ENCODE results near the gene SFRP4. TPM values are rescaled to one million over a fixed set of nuclear protein-coding genes. Genes with fewer than 3 reads are reported as not detected.
A peak's percentile ranks its signal among the peaks of the same experiment; 100 is the strongest.

The SFRP4 gene
- total RNA-seq, 1 experiment from 2014 or later: not detected

- no peak overlapping the region for H2AK5ac ChIP-seq (ENCODE audit: insufficient read length, low read length)
- H3K4me3 Mint-ChIP-seq: peak overlapping the region; percentile 66 to 81
- no CpG with 5 or more reads among the region's 4 CpGs for WGBS (ENCODE audit: extremely low coverage, insufficient read length, low lambda C conversion rate)
- H2BK20ac ChIP-seq (ENCODE audit: low read depth, low read length, poor library complexity, severe bottlenecking): no peak overlapping the region
- peaks cover 13 to 15% of the 10 kb centered on the region in 2 experiments for H3K4me1 Mint-ChIP-seq
- H3K9ac ChIP-seq (ENCODE audit: extremely low read depth, insufficient read length, low read length): no peak overlapping the region
- no peak overlapping the region for H3K14ac ChIP-seq (ENCODE audit: insufficient read depth, low read length)
- H3K56ac ChIP-seq (ENCODE audit: insufficient read length, low read depth, low read length): no peak overlapping the region
- H3K36me3 Mint-ChIP-seq (ENCODE audit: insufficient read depth in 1 of 3, low read depth in 3 of 3): peaks cover 2 to 7% (median 4%) of the 10 kb centered on the region in 3 experiments; a peak in 5 of 7 replicates
- no peak overlapping the region for H3K27ac ChIP-seq (ENCODE audit: insufficient read length, low read depth, low read length)
- no peak overlapping the region for H2BK120ac ChIP-seq (ENCODE audit: low read depth, low read length, poor library complexity, severe bottlenecking)
- no peaks in the 10 kb centered on the region for H3K79me1 ChIP-seq (ENCODE audit: insufficient read depth, low read depth, low read length, poor library complexity, severe bottlenecking)
- DNase-seq: no peak
- TF ChIP-seq CTCF (conservative IDR thresholded peaks at IDR 0.05): no peak
- no peak overlapping the region for H3K18ac ChIP-seq (ENCODE audit: insufficient read length, low read depth, low read length)
- no peak overlapping the region for H2BK5ac ChIP-seq (ENCODE audit: insufficient read length, low read length)
- H3K4me2 ChIP-seq (ENCODE audit: insufficient read depth, insufficient read length, low read length): no peak overlapping the region
- no peak overlapping the region for H3K27ac Mint-ChIP-seq
- no peaks in the 10 kb centered on the region for H3K4me1 ChIP-seq (ENCODE audit: insufficient read depth, low read length)
- H3K23ac ChIP-seq (ENCODE audit: insufficient read length, low read depth, low read length): no peak overlapping the region
- no peaks in the 10 kb centered on the region for H4K20me1 ChIP-seq (ENCODE audit: control insufficient read depth, insufficient read depth, insufficient read length)
- peaks cover 45% of the 10 kb centered on the region for H3K27me3 Mint-ChIP-seq (ENCODE audit: low read depth)
- no peaks in the 10 kb centered on the region for H3K79me2 ChIP-seq (ENCODE audit: insufficient read depth, low read length)
- no peak overlapping the region for H4K8ac ChIP-seq (replicated peaks; ENCODE audit: insufficient read length, low read depth, low read length)
- peaks cover 13% of the 10 kb centered on the region for H3K23me2 ChIP-seq (ENCODE audit: insufficient read length, low read depth, low read length, poor library complexity, severe bottlenecking)
- H2BK12ac ChIP-seq (ENCODE audit: insufficient read length, low read depth, low read length): no peak overlapping the region
- H4K5ac ChIP-seq (ENCODE audit: insufficient read length, low read depth, low read length): no peak overlapping the region
- no peaks in the 10 kb centered on the region for H3K27me3 ChIP-seq (ENCODE audit: insufficient read depth, low read length)
- H4K91ac ChIP-seq (ENCODE audit: insufficient read length, low read depth, low read length): no peak overlapping the region
- H3K9me3 ChIP-seq (ENCODE audit: control insufficient read depth, low read depth, low read length): no peaks in the 10 kb centered on the region
- no peak overlapping the region for H3T11ph ChIP-seq (ENCODE audit: low read length)
- no peak overlapping the region for H2AFZ ChIP-seq (ENCODE audit: low read length)
- H3K9me3 Mint-ChIP-seq: peaks cover 6 to 10% of the 10 kb centered on the region in 2 experiments; a peak in 4 of 5 replicates
- no peak overlapping the region for H3K4ac ChIP-seq (ENCODE audit: low read depth, low read length)
- no peak overlapping the region for H2BK15ac ChIP-seq (ENCODE audit: low read depth, low read length)
Observed at GRCh38 chr7:37921876-37922275, 5.3 kb upstream of the SFRP4 start.
